GM19099 (cell line): ENCODE measurements around the gene GANC.

ENCODE experiments used
- POLR2A ChIP-seq: IDR thresholded peaks from 3 replicates; pipeline ENCODE4 v1.6.1; 2011; ENCODE audit warnings: low read depth; ENCODE audit not compliant: insufficient read length; ENCODE audit errors: extremely low read depth

The GANC gene

GRCh38 chr15:42275780-42276391, 2.9 kb downstream of the GANC start:
- TF ChIP-seq POLR2A: no peak

GRCh38 chr15:42276762-42277161, 3.8 kb downstream of the GANC start:
- no peak for TF ChIP-seq POLR2A

- TF ChIP-seq POLR2A: no peak
Observed at GRCh38 chr15:42279234-42279723, 6.3 kb downstream of the GANC start.

GRCh38 chr15:42282344-42282743, 9.3 kb downstream of the GANC start:
- no peak for TF ChIP-seq POLR2A

GRCh38 chr15:42282926-42283325, 9.9 kb downstream of the GANC start:
- no peak for TF ChIP-seq POLR2A

- TF ChIP-seq POLR2A: no peak
Observed at GRCh38 chr15:42283671-42284070, 10.7 kb downstream of the GANC start.

- TF ChIP-seq POLR2A: no peak
Observed at GRCh38 chr15:42284551-42284950, 11.6 kb downstream of the GANC start.

- no peak for TF ChIP-seq POLR2A
Observed at GRCh38 chr15:42285034-42285433, 12.0 kb downstream of the GANC start.

GRCh38 chr15:42286445-42287029, 13.5 kb downstream of the GANC start:
- TF ChIP-seq POLR2A: no peak

- no peak for TF ChIP-seq POLR2A
Observed at GRCh38 chr15:42287931-42288330, 14.9 kb downstream of the GANC start.

- no peak for TF ChIP-seq POLR2A
Observed at GRCh38 chr15:42289166-42289565, 16.2 kb downstream of the GANC start.

- TF ChIP-seq POLR2A: no peak
Observed at GRCh38 chr15:42306681-42307080, 33.7 kb downstream of the GANC start.

- no peak for TF ChIP-seq POLR2A
Observed at GRCh38 chr15:42313463-42313862, 40.5 kb downstream of the GANC start.

- no peak for TF ChIP-seq POLR2A
Observed at GRCh38 chr15:42314818-42315217, 41.8 kb downstream of the GANC start.

- TF ChIP-seq POLR2A: no peak
Observed at GRCh38 chr15:42315521-42315920, 42.5 kb downstream of the GANC start.

GRCh38 chr15:42319206-42319605, 46.2 kb downstream of the GANC start:
- TF ChIP-seq POLR2A: no peak

GRCh38 chr15:42324308-42324707, 51.3 kb downstream of the GANC start:
- no peak for TF ChIP-seq POLR2A
